Measurements from ENCODE around the gene SYMPK. TPM values are rescaled to one million over a fixed set of nuclear protein-coding genes. Genes with fewer than 3 reads are reported as not detected.

SYMPK gene
- total RNA-seq, 5 donors from 2014 or later (not counting 1 experiment from before 2014, with no cell fraction given) = 89.7 to 102 (median 94.7) TPM

GRCh38 chr19:45809643-45810159, 53.2 kb downstream of the SYMPK start:
- 7% methylated on average over 2 of the region's 7 CpGs for WGBS (ENCODE audit: insufficient coverage)
- no peak for DNase-seq
- Mint-ChIP-seq H3K36me3 (no peaks in the 10 kb centered on the region), H3K27me3 (peaks cover 4 to 16% of the 10 kb centered on the region in 2 donors), H3K4me3 (no peak overlapping the region), H3K4me1 (peaks cover 2 to 4% (median 4%) of the 10 kb centered on the region in 3 donors), H3K27ac (no peak overlapping the region), H3K9me3 (no peaks in the 10 kb centered on the region)
- Histone ChIP-seq H3K4me1 (ENCODE audit: control insufficient read depth in 1 of 2, extremely low read depth in 1 of 2, insufficient read depth in 2 of 2, low read length in 2 of 2) (peaks cover 0 to 4% of the 10 kb centered on the region in 2 experiments), H3K27me3 (replicated peaks in 1 of 2; ENCODE audit: control insufficient read depth in 2 of 2, extremely low read depth in 1 of 2, insufficient read depth in 2 of 2, low read length in 1 of 2) (peaks cover 0 to 23% of the 10 kb centered on the region in 2 experiments), H3K9me3 (no peaks in the 10 kb centered on the region), H3K4me3 (ENCODE audit: control insufficient read depth in 1 of 2, extremely low read depth in 1 of 2, low read length in 1 of 2) (no peak overlapping the region), H3K36me3 (ENCODE audit: control insufficient read depth in 2 of 2, extremely low read depth in 1 of 2, insufficient read depth in 1 of 2, low read length in 1 of 2) (no peaks in the 10 kb centered on the region), H3K27ac (ENCODE audit: low read length) (no peak overlapping the region)
- CTCF ChIA-PET = no interaction called here
- POLR2A ChIA-PET = no interaction called here
- ATAC-seq (replicated peaks in 1 of 4) = no peak

- H3K4me1 ChIP-seq (ENCODE audit: control insufficient read depth in 1 of 2, extremely low read depth in 1 of 2, insufficient read depth in 2 of 2, low read length in 2 of 2) = no peaks in the 10 kb centered on the region
- Mint-ChIP-seq H3K9me3 (no peaks in the 10 kb centered on the region), H3K27me3 (peaks cover 10 to 18% of the 10 kb centered on the region in 2 donors), H3K4me1 (peaks cover 2 to 4% (median 4%) of the 10 kb centered on the region in 3 donors), H3K4me3 (no peak overlapping the region), H3K36me3 (no peaks in the 10 kb centered on the region), H3K27ac (no peak overlapping the region)
- H3K9me3 ChIP-seq = no peaks in the 10 kb centered on the region
- no peaks in the 10 kb centered on the region for H3K36me3 ChIP-seq (ENCODE audit: control insufficient read depth in 2 of 2, extremely low read depth in 1 of 2, insufficient read depth in 1 of 2, low read length in 1 of 2)
- no peak for DNase-seq
- CTCF ChIA-PET = no interaction called here
- H3K4me3 ChIP-seq (ENCODE audit: control insufficient read depth in 1 of 2, extremely low read depth in 1 of 2, low read length in 1 of 2) = no peak overlapping the region
- POLR2A ChIA-PET = no interaction called here
- H3K27me3 ChIP-seq (replicated peaks in 1 of 2; ENCODE audit: control insufficient read depth in 2 of 2, extremely low read depth in 1 of 2, insufficient read depth in 2 of 2, low read length in 1 of 2) = peaks cover 0 to 25% of the 10 kb centered on the region in 2 experiments
- ATAC-seq (replicated peaks in 1 of 4) = no peak
- H3K27ac ChIP-seq (ENCODE audit: low read length) = no peak overlapping the region
Observed at GRCh38 chr19:45805719-45806118, 57.2 kb downstream of the SYMPK start.

- H3K36me3 Mint-ChIP-seq = no peaks in the 10 kb centered on the region
- H3K27ac ChIP-seq (ENCODE audit: low read length) = no peak overlapping the region
- ChIA-PET POLR2A (no interaction called here), CTCF (no interaction called here)
- DNase-seq (no peak), ATAC-seq (replicated peaks in 1 of 4) (no peak)
- H3K4me1 ChIP-seq (ENCODE audit: control insufficient read depth in 1 of 2, extremely low read depth in 1 of 2, insufficient read depth in 2 of 2, low read length in 2 of 2) = no peaks in the 10 kb centered on the region
- no peaks in the 10 kb centered on the region for H3K9me3 ChIP-seq
- H3K27me3 Mint-ChIP-seq = peaks cover 10 to 15% of the 10 kb centered on the region in 2 donors
- no peak overlapping the region for H3K4me3 ChIP-seq (ENCODE audit: control insufficient read depth in 1 of 2, extremely low read depth in 1 of 2, low read length in 1 of 2)
- no peak overlapping the region for H3K4me3 Mint-ChIP-seq
- no peaks in the 10 kb centered on the region for H3K9me3 Mint-ChIP-seq
- H3K27me3 ChIP-seq (replicated peaks in 1 of 2; ENCODE audit: control insufficient read depth in 2 of 2, extremely low read depth in 1 of 2, insufficient read depth in 2 of 2, low read length in 1 of 2) = peaks cover 0 to 27% of the 10 kb centered on the region in 2 experiments
- WGBS (ENCODE audit: insufficient coverage) = 87% methylated on average over 3 of the region's 8 CpGs
- no peaks in the 10 kb centered on the region for H3K36me3 ChIP-seq (ENCODE audit: control insufficient read depth in 2 of 2, extremely low read depth in 1 of 2, insufficient read depth in 1 of 2, low read length in 1 of 2)
- H3K4me1 Mint-ChIP-seq = peaks cover 2 to 4% (median 4%) of the 10 kb centered on the region in 3 donors
- H3K27ac Mint-ChIP-seq = no peak overlapping the region
Observed at GRCh38 chr19:45804959-45805230, 58.1 kb downstream of the SYMPK start.

GRCh38 chr19:45804140-45804958, 58.6 kb downstream of the SYMPK start:
- POLR2A ChIA-PET = interaction anchor here in 1 of 2 donors (0.7 kb wide), 1 partner anchor 99 kb away, joined by 3 read pairs; no protein-coding TSS in a partner anchor
- peaks cover 0 to under 1% (median under 1%) of the 10 kb centered on the region in 3 donors for H3K4me1 Mint-ChIP-seq
- peaks cover 10 to 16% of the 10 kb centered on the region in 2 donors for H3K27me3 Mint-ChIP-seq
- 87% methylated on average over 53 of the region's 57 CpGs for WGBS (ENCODE audit: insufficient coverage)
- Histone ChIP-seq H3K9me3 (no peaks in the 10 kb centered on the region), H3K36me3 (ENCODE audit: control insufficient read depth in 2 of 2, extremely low read depth in 1 of 2, insufficient read depth in 1 of 2, low read length in 1 of 2) (no peaks in the 10 kb centered on the region), H3K4me3 (ENCODE audit: control insufficient read depth in 1 of 2, extremely low read depth in 1 of 2, low read length in 1 of 2) (no peak overlapping the region), H3K27me3 (replicated peaks in 1 of 2; ENCODE audit: control insufficient read depth in 2 of 2, extremely low read depth in 1 of 2, insufficient read depth in 2 of 2, low read length in 1 of 2) (peaks cover 0 to 31% of the 10 kb centered on the region in 2 experiments), H3K4me1 (ENCODE audit: control insufficient read depth in 1 of 2, extremely low read depth in 1 of 2, insufficient read depth in 2 of 2, low read length in 2 of 2) (peaks cover 0 to under 1% of the 10 kb centered on the region in 2 experiments), H3K27ac (ENCODE audit: low read length) (no peak overlapping the region)
- no peaks in the 10 kb centered on the region for H3K36me3 Mint-ChIP-seq
- DNase-seq = no peak
- no peak overlapping the region for H3K27ac Mint-ChIP-seq
- H3K9me3 Mint-ChIP-seq = no peaks in the 10 kb centered on the region
- no peak overlapping the region for H3K4me3 Mint-ChIP-seq
- ATAC-seq (replicated peaks in 1 of 4) = no peak
- CTCF ChIA-PET = interaction anchor here in 1 of 2 donors (0.6 kb wide), 1 partner anchor 391 kb away, joined by 3 read pairs; no protein-coding TSS in a partner anchor

- H3K4me3 Mint-ChIP-seq = no peak overlapping the region
- ChIA-PET POLR2A (no interaction called here), CTCF (interaction anchor here (0.6 to 5.3 kb wide), 2 partner anchors 32 to 194 kb away, joined by 6 to 61 read pairs; partner anchors contain the start of gene SIX5 (in 1 of the 2))
- 71% methylated on average over 5 of the region's 7 CpGs for WGBS (ENCODE audit: insufficient coverage)
- H3K36me3 ChIP-seq (ENCODE audit: control insufficient read depth in 2 of 2, extremely low read depth in 1 of 2, insufficient read depth in 1 of 2, low read length in 1 of 2) = no peaks in the 10 kb centered on the region
- H3K9me3 ChIP-seq = no peaks in the 10 kb centered on the region
- ATAC-seq (replicated peaks in 1 of 4) = no peak
- H3K9me3 Mint-ChIP-seq = no peaks in the 10 kb centered on the region
- no peak for DNase-seq
- H3K27me3 ChIP-seq (replicated peaks in 1 of 2; ENCODE audit: control insufficient read depth in 2 of 2, extremely low read depth in 1 of 2, insufficient read depth in 2 of 2, low read length in 1 of 2) = peaks cover 0 to 49% of the 10 kb centered on the region in 2 experiments
- no peak overlapping the region for H3K4me3 ChIP-seq (ENCODE audit: control insufficient read depth in 1 of 2, extremely low read depth in 1 of 2, low read length in 1 of 2)
- peaks cover 0 to 6% of the 10 kb centered on the region in 2 experiments for H3K4me1 ChIP-seq (ENCODE audit: control insufficient read depth in 1 of 2, extremely low read depth in 1 of 2, insufficient read depth in 2 of 2, low read length in 2 of 2)
- H3K4me1 Mint-ChIP-seq = peaks cover 5 to 6% (median 6%) of the 10 kb centered on the region in 3 donors
- no peak overlapping the region for H3K27ac Mint-ChIP-seq
- peaks cover 21 to 33% of the 10 kb centered on the region in 2 donors for H3K27me3 Mint-ChIP-seq
- H3K27ac ChIP-seq (ENCODE audit: low read length) = no peak overlapping the region
- H3K36me3 Mint-ChIP-seq = no peaks in the 10 kb centered on the region
Observed at GRCh38 chr19:45801603-45802175, 61.3 kb downstream of the SYMPK start.

GRCh38 chr19:45800070-45800553, 62.8 kb downstream of the SYMPK start:
- 87% methylated on average over 6 of the region's 8 CpGs for WGBS (ENCODE audit: insufficient coverage)
- DNase-seq (no peak), ATAC-seq (replicated peaks in 1 of 4) (no peak)
- Histone ChIP-seq H3K36me3 (ENCODE audit: control insufficient read depth in 2 of 2, extremely low read depth in 1 of 2, insufficient read depth in 1 of 2, low read length in 1 of 2) (no peaks in the 10 kb centered on the region), H3K27ac (ENCODE audit: low read length) (no peak overlapping the region), H3K4me3 (ENCODE audit: control insufficient read depth in 1 of 2, extremely low read depth in 1 of 2, low read length in 1 of 2) (no peak overlapping the region), H3K4me1 (ENCODE audit: control insufficient read depth in 1 of 2, extremely low read depth in 1 of 2, insufficient read depth in 2 of 2, low read length in 2 of 2) (peaks cover 0 to 6% of the 10 kb centered on the region in 2 experiments), H3K9me3 (no peaks in the 10 kb centered on the region), H3K27me3 (replicated peaks in 1 of 2; ENCODE audit: control insufficient read depth in 2 of 2, extremely low read depth in 1 of 2, insufficient read depth in 2 of 2, low read length in 1 of 2) (peaks cover 2 to 64% of the 10 kb centered on the region in 2 experiments)
- ChIA-PET CTCF (interaction anchor here (0.6 to 5.3 kb wide), 5 partner anchors 17 to 108 kb away, joined by 3 to 61 read pairs (median 5); partner anchors contain the start of genes SIX5 (in 2 of the 2) and SNRPD2 (in 1 of the 2)), POLR2A (interaction anchor here in 1 of 2 donors (0.5 kb wide), 1 partner anchor 30 kb away, joined by 6 read pairs; no protein-coding TSS in a partner anchor)
- H3K9me3 Mint-ChIP-seq = no peaks in the 10 kb centered on the region
- peaks cover 26 to 45% of the 10 kb centered on the region in 2 donors for H3K27me3 Mint-ChIP-seq
- H3K4me1 Mint-ChIP-seq = peaks cover 5 to 6% (median 6%) of the 10 kb centered on the region in 3 donors
- H3K4me3 Mint-ChIP-seq = no peak overlapping the region
- no peak overlapping the region for H3K27ac Mint-ChIP-seq
- no peaks in the 10 kb centered on the region for H3K36me3 Mint-ChIP-seq

All from T-cell (primary cell).